HG03439 (cell line): ENCODE data around the gene SLC5A6.
A peak's percentile ranks its signal among the peaks of the same experiment; 100 is the strongest.

ENCODE experiments used
- ATAC-seq: cut with Tn5 transposase; IDR thresholded peaks from one replicate; pipeline ENCODE4 v1.9.1; 2021; ENCODE audit warnings: mild to moderate bottlenecking, moderate library complexity; ENCODE audit not compliant: unreplicated experiment

SLC5A6 gene

GRCh38 chr2:27211943-27212625 lies at the start of gene SLC5A6, which contains the start of gene ATRAID:
TSS of gene SLC5A6 (minus strand) at chr2:27212268. CDS start at chr2:27207650, 4,618 bp downstream.
TSS of gene ATRAID (plus strand) at chr2:27212041. CDS start at chr2:27212369, 328 bp downstream.
- peak; percentile 80 for ATAC-seq

GRCh38 chr2:27261241-27261925 lies 49.3 kb upstream of the SLC5A6 start:
- ATAC-seq, result no peak

- ATAC-seq, result no peak
These were observed 46.0 kb upstream of the SLC5A6 start for GRCh38 chr2:27258051-27258450.

- ATAC-seq, result no peak
These were observed 44.9 kb upstream of the SLC5A6 start for GRCh38 chr2:27256855-27257454.

- ATAC-seq, result no peak
These were observed 43.6 kb upstream of the SLC5A6 start for GRCh38 chr2:27255660-27256059.

- no peak for ATAC-seq
These were observed 43.1 kb upstream of the SLC5A6 start for GRCh38 chr2:27255187-27255586.

- no peak for ATAC-seq
These were observed 39.7 kb upstream of the SLC5A6 start for GRCh38 chr2:27251766-27252165.

- ATAC-seq, result no peak
These were observed 38.7 kb upstream of the SLC5A6 start for GRCh38 chr2:27250652-27251379.

- no peak for ATAC-seq
These were observed 38.0 kb upstream of the SLC5A6 start for GRCh38 chr2:27249891-27250651.

GRCh38 chr2:27249159-27249890 lies 37.3 kb upstream of the SLC5A6 start:
- no peak for ATAC-seq

GRCh38 chr2:27247893-27248292 lies 35.8 kb upstream of the SLC5A6 start:
- no peak for ATAC-seq

GRCh38 chr2:27245626-27246025 lies 33.6 kb upstream of the SLC5A6 start:
- ATAC-seq, result no peak

- no peak for ATAC-seq
These were observed 33.0 kb upstream of the SLC5A6 start for GRCh38 chr2:27245116-27245515.

GRCh38 chr2:27243391-27244130 lies 31.5 kb upstream of the SLC5A6 start:
- ATAC-seq, result no peak

- no peak for ATAC-seq
These were observed 30.5 kb upstream of the SLC5A6 start for GRCh38 chr2:27242614-27242951.

- ATAC-seq, result no peak
These were observed 29.9 kb upstream of the SLC5A6 start for GRCh38 chr2:27241761-27242613.

- ATAC-seq, result no peak
These were observed 28.3 kb upstream of the SLC5A6 start for GRCh38 chr2:27240406-27240805.

- ATAC-seq, result no peak
These were observed 26.9 kb upstream of the SLC5A6 start for GRCh38 chr2:27238976-27239375.
